ENCODE measurements around the gene G6PD. TPM values are rescaled to one million over a fixed set of nuclear protein-coding genes. Genes with fewer than 3 reads are reported as not detected.
A peak's percentile ranks its signal among the peaks of the same experiment; 100 is the strongest.
"Not testable (repeated sequence)": the region's sequence is repeated elsewhere in the genome, so short reads cannot be mapped to it uniquely, and the experiment has no call there.

Gene G6PD
- total RNA-seq, 4 donors from 2014 or later, result 47.2 to 288 (median 158) TPM

DNA sequence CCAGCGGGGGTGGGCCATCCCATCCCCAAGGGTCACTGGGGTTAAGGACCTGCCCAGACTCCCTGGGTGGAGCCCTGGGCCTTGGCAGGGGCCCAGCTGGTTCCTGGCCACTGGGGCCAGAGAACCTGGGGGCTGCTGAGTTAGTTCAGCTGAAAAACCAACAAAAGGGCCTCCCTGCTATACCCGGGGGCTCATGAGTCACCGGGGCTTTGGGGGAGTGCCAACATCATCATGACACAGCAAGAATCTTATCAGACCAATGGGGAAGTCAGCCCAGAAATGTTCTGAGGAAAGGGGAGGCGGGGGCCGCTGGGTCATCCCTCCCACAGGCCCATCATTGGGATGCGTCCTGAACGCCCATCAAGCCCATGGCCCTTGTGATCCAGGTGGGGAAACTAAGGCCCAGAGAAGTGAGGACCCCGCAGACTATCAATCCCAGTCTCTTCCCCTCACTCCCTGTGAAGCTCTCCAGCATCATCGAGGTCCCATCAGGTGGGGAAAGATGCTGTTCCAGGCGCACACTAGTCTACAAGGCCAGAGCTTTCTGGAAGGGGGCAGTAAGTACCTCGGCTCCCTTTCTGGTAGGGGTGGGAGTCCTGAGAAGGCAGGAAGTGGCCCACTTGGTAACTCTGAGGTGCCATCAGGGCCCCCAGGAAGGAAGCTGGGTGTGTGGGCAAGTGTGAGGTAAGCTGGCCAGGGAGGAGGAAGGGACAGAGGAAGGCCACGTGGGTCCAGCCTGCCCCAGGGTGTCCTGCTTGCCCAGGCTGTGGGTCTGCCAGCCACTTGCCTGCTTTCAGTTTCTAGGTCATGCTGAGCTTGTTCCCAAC is 4.5 kb downstream of the G6PD start:
- intact Hi-C loops (cut with DNase I), result no loop called here
- no peaks in the 10 kb centered on the region for H3K36me3 ChIP-seq
- peak; percentile 87 to 88 for DNase-seq
- peak overlapping the region; percentile 79 to 94 (median 83) for H3K27ac ChIP-seq
- WGBS, 2 donors, result 64 to 86% methylated on average over 2 to 8 of the region's 12 CpGs
- no peaks in the 10 kb centered on the region for H3K27me3 ChIP-seq
- TF ChIP-seq, protein P1, sequence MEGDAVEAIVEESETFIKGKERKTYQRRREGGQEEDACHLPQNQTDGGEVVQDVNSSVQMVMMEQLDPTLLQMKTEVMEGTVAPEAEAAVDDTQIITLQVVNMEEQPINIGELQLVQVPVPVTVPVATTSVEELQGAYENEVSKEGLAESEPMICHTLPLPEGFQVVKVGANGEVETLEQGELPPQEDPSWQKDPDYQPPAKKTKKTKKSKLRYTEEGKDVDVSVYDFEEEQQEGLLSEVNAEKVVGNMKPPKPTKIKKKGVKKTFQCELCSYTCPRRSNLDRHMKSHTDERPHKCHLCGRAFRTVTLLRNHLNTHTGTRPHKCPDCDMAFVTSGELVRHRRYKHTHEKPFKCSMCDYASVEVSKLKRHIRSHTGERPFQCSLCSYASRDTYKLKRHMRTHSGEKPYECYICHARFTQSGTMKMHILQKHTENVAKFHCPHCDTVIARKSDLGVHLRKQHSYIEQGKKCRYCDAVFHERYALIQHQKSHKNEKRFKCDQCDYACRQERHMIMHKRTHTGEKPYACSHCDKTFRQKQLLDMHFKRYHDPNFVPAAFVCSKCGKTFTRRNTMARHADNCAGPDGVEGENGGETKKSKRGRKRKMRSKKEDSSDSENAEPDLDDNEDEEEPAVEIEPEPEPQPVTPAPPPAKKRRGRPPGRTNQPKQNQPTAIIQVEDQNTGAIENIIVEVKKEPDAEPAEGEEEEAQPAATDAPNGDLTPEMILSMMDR (IDR thresholded peaks at IDR 0.05), result no peak
- TF ChIP-seq POLR2A (IDR thresholded peaks at IDR 0.05), result no peak
- H3K4me1 ChIP-seq, result peaks cover 15 to 53% of the 10 kb centered on the region in 2 donors
- H3K4me3 ChIP-seq (replicated peaks in 1 of 3), result no peak overlapping the region
- no peaks in the 10 kb centered on the region for H3K9me3 ChIP-seq

DNA sequence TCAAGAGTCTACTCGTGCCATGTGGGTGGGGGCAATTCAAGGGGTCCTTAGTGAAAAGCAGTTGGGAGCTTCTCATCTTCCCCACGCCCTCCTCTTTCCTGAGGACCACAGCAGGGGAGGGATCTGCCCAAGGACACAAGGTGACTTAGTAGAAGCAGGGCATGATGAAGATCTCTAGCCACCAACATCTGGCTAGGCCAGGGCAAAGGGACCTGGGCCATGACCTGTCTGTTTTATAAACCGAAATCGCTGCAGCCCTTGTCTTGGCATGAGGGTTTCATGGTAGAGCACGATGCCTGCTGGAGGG is 5.1 kb downstream of the G6PD start:
- no peak for DNase-seq
- Histone ChIP-seq H3K9me3 (no peaks in the 10 kb centered on the region), H3K36me3 (no peaks in the 10 kb centered on the region), H3K27ac (peak overlapping the region; percentile 79 to 94 (median 83)), H3K27me3 (no peaks in the 10 kb centered on the region), H3K4me1 (peaks cover 15 to 53% of the 10 kb centered on the region in 2 donors), H3K4me3 (replicated peaks in 1 of 3) (no peak overlapping the region)
- intact Hi-C loops (cut with DNase I), result no loop called here
- WGBS, 2 donors, result 64% methylated on average over 2 of the region's 5 CpGs; no CpG with 5 or more reads in 1 of the 2 donors
- TF ChIP-seq, protein P1 (IDR thresholded peaks at IDR 0.05), result no peak
- no peak for TF ChIP-seq POLR2A (IDR thresholded peaks at IDR 0.05)

DNA sequence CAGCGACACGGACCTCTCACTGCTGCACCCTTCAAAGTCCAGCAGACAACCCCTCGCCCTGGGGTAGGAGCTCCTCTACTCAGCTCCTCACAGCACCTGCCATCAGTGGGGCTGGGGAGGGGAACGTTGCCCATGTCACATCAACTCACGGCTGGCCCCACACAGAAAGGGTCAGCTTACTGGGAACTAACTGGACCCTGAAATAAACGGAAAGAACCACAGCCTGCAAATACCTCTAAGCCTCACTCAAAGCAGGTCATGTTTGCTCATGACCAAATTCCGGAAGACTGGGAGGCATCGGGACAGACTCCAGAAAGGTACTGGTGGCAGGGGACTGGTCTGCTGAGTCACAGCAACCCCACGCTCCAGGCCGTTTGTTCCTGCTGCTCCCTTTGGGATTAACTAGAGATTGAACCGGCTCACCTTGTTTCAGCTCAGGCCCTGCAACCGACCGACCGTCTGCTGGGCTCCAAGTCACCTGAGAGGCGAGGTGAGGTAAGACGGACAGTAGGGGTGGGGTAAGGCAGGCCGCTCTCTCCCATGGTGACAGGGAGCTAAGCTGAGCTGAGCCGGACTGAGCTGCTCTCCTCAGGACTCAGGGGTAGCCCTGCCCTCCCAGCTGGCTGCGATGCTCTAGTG is 5.6 kb downstream of the G6PD start:
- 88% methylated on average over 6 of the region's 19 CpGs; no CpG with 5 or more reads in 1 of the 2 donors for WGBS, 2 donors
- no peaks in the 10 kb centered on the region for H3K36me3 ChIP-seq
- H3K4me1 ChIP-seq, result peaks cover 13 to 53% of the 10 kb centered on the region in 2 donors
- H3K9me3 ChIP-seq, result no peaks in the 10 kb centered on the region
- TF ChIP-seq, protein P1 (IDR thresholded peaks at IDR 0.05), result no peak
- TF ChIP-seq POLR2A (IDR thresholded peaks at IDR 0.05), result no peak
- peak in 1 of 2 donors; percentile 56 for DNase-seq
- peak overlapping the region; percentile 79 to 94 (median 83) for H3K27ac ChIP-seq
- no peak overlapping the region for H3K4me3 ChIP-seq (replicated peaks in 1 of 3)
- no peaks in the 10 kb centered on the region for H3K27me3 ChIP-seq
- intact Hi-C loops (cut with DNase I), result no loop called here

DNA sequence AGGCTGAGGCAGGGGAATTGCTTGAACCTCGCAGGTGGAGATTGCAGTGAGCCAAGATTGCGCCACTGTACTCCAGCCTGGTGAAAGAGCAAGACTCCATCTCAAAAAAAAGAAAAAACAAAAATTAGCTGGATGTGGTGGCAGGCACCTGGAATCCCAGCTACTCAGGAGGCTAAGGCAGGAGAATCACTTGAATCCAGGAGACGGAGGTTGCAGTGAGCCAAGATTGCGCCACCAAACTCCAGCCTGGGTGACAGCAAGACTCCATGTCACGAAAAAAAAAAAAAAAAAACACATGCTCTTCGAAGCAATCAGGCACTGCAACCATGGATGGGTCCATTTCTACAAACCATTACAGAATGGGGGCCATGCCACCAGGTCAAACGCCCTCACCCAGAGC is 6.3 kb downstream of the G6PD start:
- H3K27ac ChIP-seq, result peak overlapping the region in 1 of 3 donors; percentile 83
- H3K9me3 ChIP-seq; H3K36me3 ChIP-seq; H3K27me3 ChIP-seq; intact Hi-C loops (cut with DNase I); DNase-seq; H3K4me3 ChIP-seq (replicated peaks in 1 of 3): not testable (repeated sequence)
- WGBS, 2 donors, result 93 to 95% methylated on average over 6 to 7 of the region's 7 CpGs
- H3K4me1 ChIP-seq, result peaks cover 10 to 50% of the 10 kb centered on the region in 2 donors

DNA sequence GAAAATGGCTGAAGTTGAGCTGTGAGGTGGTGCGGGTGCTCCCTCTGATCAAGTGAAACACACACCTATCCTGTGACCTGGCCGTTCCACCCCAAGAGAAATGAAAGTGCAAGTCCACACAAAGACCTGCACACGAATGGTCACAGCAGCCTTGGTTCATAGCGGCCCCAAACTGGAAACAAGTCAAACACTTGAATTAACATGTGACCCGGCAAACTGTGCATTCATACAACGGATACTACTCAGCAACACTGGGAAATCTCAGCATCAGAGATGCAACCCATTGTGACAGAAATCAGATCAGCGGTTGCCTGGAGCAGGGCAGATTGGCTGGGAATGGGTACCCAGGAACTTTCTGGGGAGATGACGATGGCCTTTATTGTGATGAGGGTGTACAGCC is 7.6 kb downstream of the G6PD start:
- DNase-seq, result peak; percentile 60 to 70
- Histone ChIP-seq H3K9me3 (no peaks in the 10 kb centered on the region), H3K27me3 (no peaks in the 10 kb centered on the region), H3K4me3 (replicated peaks in 1 of 3) (no peak overlapping the region), H3K36me3 (peaks cover 0 to 8% of the 10 kb centered on the region in 2 donors), H3K27ac (peak overlapping the region in 1 of 3 donors; percentile 39), H3K4me1 (peaks cover 10 to 43% of the 10 kb centered on the region in 2 donors)
- intact Hi-C loops (cut with DNase I), result no loop called here
- TF ChIP-seq, protein P1 (IDR thresholded peaks at IDR 0.05), result no peak
- TF ChIP-seq POLR2A (IDR thresholded peaks at IDR 0.05), result no peak
- WGBS, 2 donors, result 56 to 73% methylated on average over 7 of the region's 8 CpGs

Measured in thyroid gland (tissue), 4 donors.